T-helper 17 cell (primary cell): Measurements from ENCODE around the gene IGDCC3. TPM values are rescaled to one million over a fixed set of nuclear protein-coding genes. Genes with fewer than 3 reads are reported as not detected.
A peak's percentile ranks its signal among the peaks of the same experiment; 100 is the strongest.

Source experiments
- ATAC-seq: fragments of 150-1000 bp; cut with Tn5 transposase; 2 replicates; pipeline ENCODE4 v1.10.0; 2021; ENCODE audit warnings: mild to moderate bottlenecking, moderate library complexity
- DNase-seq, 3 donors: peaks; one replicate each; pipeline versions ENCODE4 v3.0.0 to v3.0.0-alpha.2; 2020 to 2021
- H3K9me3 ChIP-seq: one replicate; pipeline ENCODE4 v1.7.0; 2013; ENCODE audit warnings: low read length, mild to moderate bottlenecking; ENCODE audit not compliant: control insufficient read depth, poor library complexity, severe bottlenecking
- H3K27ac Mint-ChIP-seq: one replicate; pipeline ENCODE4 v1.8.0; 2022; ENCODE audit warnings: mild to moderate bottlenecking, moderate library complexity, mixed read lengths
- H3K27me3 Mint-ChIP-seq: one replicate; pipeline ENCODE4 v1.8.0; 2022; ENCODE audit warnings: mixed read lengths
- H3K36me3 Mint-ChIP-seq: one replicate; pipeline ENCODE4 v1.8.0; 2022; ENCODE audit warnings: low read depth, mixed read lengths
- H3K4me1 Mint-ChIP-seq: one replicate; pipeline ENCODE4 v1.8.0; 2022; ENCODE audit warnings: mild to moderate bottlenecking, mixed read lengths
- H3K4me3 Mint-ChIP-seq: one replicate; pipeline ENCODE4 v1.8.0; 2022; ENCODE audit warnings: mild to moderate bottlenecking, moderate library complexity, mixed read lengths
- total RNA-seq, 4 donors: library from RNA in 2 of 4; stranded (reverse) in 2 of 4; gene quantifications; one replicate each; pipeline ENCODE4 v1.2.3 and lab custom pipeline; 2022 to 2026

Gene IGDCC3
- total RNA-seq, 2 donors from 2014 or later: not detected

- Mint-ChIP-seq H3K36me3 (peaks cover 2% of the 10 kb centered on the region), H3K4me1 (peaks cover 5% of the 10 kb centered on the region), H3K27ac (no peak overlapping the region), H3K4me3 (no peak overlapping the region), H3K27me3 (peaks cover 45% of the 10 kb centered on the region)
- no peak for DNase-seq
- no peaks in the 10 kb centered on the region for H3K9me3 ChIP-seq
- no peak for ATAC-seq
These were observed 12.6 kb upstream of the IGDCC3 start for GRCh38 chr15:65390447-65390846.

DNA sequence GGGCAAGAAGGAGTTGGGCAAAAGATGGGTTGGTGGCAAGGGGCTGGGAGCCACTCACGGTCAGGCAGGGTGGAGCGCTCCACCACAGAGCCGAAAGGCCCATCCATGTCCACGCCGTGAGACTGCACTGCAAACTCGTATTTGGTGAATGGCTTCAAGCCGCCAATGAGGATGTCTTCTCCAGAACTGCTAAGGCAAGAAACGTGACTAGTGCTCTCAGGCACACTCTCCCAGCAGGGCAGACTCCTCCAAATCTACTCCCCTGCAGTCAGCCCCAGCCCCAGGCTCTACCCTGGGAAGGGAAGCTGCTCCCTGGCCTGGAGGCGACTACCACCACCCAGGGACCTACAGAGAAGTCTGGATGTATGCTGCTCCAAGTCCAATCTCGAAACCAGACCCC, 11.4 kb upstream of the IGDCC3 start:
- Mint-ChIP-seq H3K27me3 (peaks cover 32% of the 10 kb centered on the region), H3K4me1 (peaks cover 8% of the 10 kb centered on the region), H3K27ac (no peak overlapping the region)

GRCh38 chr15:65388306-65389080, 10.7 kb upstream of the IGDCC3 start:
- H3K36me3 Mint-ChIP-seq: peaks cover 2% of the 10 kb centered on the region
- no peak overlapping the region for H3K4me3 Mint-ChIP-seq
- ATAC-seq (no peak), DNase-seq (no peak)
- no peak overlapping the region for H3K27ac Mint-ChIP-seq
- peaks cover 25% of the 10 kb centered on the region for H3K27me3 Mint-ChIP-seq
- peaks cover 8% of the 10 kb centered on the region for H3K4me1 Mint-ChIP-seq
- no peaks in the 10 kb centered on the region for H3K9me3 ChIP-seq

More for the DNA sequence above, 11.4 kb upstream of the IGDCC3 start:
- Mint-ChIP-seq H3K36me3 (peaks cover 2% of the 10 kb centered on the region), H3K4me3 (no peak overlapping the region)
- no peaks in the 10 kb centered on the region for H3K9me3 ChIP-seq
- ATAC-seq (no peak), DNase-seq (no peak)

GRCh38 chr15:65386886-65387285, 9.1 kb upstream of the IGDCC3 start:
- no peak for DNase-seq
- Mint-ChIP-seq H3K36me3 (peaks cover 6% of the 10 kb centered on the region), H3K27ac (no peak overlapping the region), H3K27me3 (peaks cover 18% of the 10 kb centered on the region), H3K4me3 (no peak overlapping the region), H3K4me1 (peaks cover 12% of the 10 kb centered on the region)
- no peaks in the 10 kb centered on the region for H3K9me3 ChIP-seq
- no peak for ATAC-seq

DNA sequence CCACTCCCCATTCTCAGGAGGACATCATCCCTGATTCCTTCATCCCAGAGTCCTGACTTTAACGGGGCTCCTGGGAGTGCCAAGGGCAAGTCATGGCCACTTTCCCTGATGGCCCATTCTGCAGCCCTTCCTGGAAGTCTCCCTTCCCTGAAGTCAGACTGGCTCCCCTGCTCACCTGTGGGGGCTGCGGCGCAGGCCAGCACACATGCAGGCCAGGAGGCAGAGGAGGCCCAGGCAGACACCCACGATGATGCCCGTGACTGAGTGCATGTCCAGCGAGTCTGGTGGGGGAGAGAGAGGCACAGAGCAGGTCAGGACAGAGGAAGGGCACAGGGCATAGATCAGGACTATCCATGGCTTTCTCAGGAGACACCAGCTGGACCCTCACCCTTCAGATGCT, 8.6 kb upstream of the IGDCC3 start:
- H3K4me3 Mint-ChIP-seq: no peak overlapping the region
- peaks cover 6% of the 10 kb centered on the region for H3K36me3 Mint-ChIP-seq
- no peak overlapping the region for H3K27ac Mint-ChIP-seq
- ATAC-seq (no peak), DNase-seq (no peak)
- no peaks in the 10 kb centered on the region for H3K9me3 ChIP-seq
- peaks cover 17% of the 10 kb centered on the region for H3K27me3 Mint-ChIP-seq
- peaks cover 12% of the 10 kb centered on the region for H3K4me1 Mint-ChIP-seq

- Mint-ChIP-seq H3K36me3 (peaks cover 6% of the 10 kb centered on the region), H3K4me3 (no peak overlapping the region), H3K27me3 (peaks cover 17% of the 10 kb centered on the region), H3K27ac (no peak overlapping the region), H3K4me1 (peaks cover 12% of the 10 kb centered on the region)
- no peaks in the 10 kb centered on the region for H3K9me3 ChIP-seq
- ATAC-seq: no peak
- no peak for DNase-seq
These were observed 8.1 kb upstream of the IGDCC3 start for GRCh38 chr15:65385870-65386258.

DNA sequence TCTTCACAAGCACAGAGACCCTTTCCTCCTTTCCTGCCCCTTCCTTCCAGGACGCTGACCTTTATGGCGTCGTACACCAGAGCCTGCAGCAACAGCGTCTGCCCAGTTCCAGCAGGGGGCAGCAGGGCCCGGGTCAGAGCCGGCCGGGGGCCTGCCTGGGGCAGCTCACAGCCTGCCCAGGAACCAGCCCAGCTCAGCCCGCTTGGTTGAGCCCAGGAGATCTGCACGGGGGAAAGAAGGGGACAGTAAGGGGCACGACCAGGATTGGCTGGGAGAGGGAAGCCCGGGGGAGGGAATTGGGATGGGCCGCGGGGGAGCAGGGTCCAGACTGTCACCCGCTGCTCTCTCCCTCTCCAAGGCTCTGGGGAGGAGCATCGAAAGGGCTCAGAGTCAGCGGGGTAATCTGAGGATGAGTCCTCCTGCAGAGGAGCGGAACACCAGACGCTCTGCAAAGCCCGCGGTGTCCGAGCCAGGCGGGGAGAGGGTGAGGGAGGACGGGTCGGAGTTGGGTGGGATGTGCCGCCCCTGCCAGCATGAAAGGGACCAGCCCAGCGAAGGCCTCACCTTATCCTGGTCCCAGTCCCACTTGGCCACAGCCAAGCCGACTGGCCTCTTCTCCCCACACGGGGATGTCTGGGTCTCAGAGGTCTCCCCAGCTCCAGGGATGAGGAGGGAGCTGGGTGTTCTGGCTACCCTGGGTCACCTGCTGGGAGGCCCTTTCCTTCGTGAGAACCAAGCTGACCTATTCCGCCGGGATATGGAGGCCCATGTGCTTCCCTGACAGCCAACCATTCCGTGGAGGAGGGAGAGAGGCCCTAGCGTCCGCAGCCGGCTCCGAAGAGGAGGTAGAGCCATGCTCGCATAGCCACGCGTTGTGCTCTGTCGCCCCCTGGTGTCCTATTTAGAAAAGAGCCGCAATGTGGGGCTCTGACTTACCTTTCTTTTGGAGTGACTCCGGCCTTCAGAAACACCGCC, 7.4 kb upstream of the IGDCC3 start:
- Mint-ChIP-seq H3K4me3 (peak overlapping the region; percentile 94), H3K27ac (peak overlapping the region; percentile 54), H3K36me3 (peaks cover 6% of the 10 kb centered on the region), H3K4me1 (peaks cover 12% of the 10 kb centered on the region), H3K27me3 (peaks cover 19% of the 10 kb centered on the region)
- H3K9me3 ChIP-seq: no peaks in the 10 kb centered on the region
- ATAC-seq (peak; percentile 89), DNase-seq (peak; percentile 64 to 77 (median 66))

GRCh38 chr15:65384505-65384894, 6.7 kb upstream of the IGDCC3 start:
- Mint-ChIP-seq H3K27ac (peak overlapping the region; percentile 54), H3K27me3 (peaks cover 19% of the 10 kb centered on the region), H3K4me3 (peak overlapping the region; percentile 94), H3K36me3 (peaks cover 6% of the 10 kb centered on the region), H3K4me1 (peaks cover 12% of the 10 kb centered on the region)
- no peaks in the 10 kb centered on the region for H3K9me3 ChIP-seq
- DNase-seq (no peak), ATAC-seq (peak; percentile 7)

DNA sequence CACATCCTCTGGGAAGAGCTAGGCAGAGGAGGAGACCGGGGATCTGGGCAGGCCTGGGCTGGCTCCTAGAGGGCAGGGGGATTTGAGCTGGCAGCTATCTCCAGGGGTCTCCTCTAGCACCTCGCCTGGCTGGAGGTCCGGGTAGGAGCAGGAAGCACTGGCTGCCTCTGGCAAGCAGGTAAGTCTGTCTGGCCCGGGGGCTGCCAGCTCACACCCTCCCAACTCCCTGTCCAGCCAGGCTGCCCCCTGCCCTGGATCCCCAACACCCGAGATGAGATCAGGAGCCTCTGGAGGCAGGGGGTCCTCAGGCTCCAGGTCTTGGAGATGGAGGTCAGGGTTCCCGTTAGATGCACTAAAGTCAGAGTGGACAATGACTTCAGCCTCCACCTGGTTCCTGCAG, 6.2 kb upstream of the IGDCC3 start:
- Mint-ChIP-seq H3K27me3 (peaks cover 23% of the 10 kb centered on the region), H3K4me3 (peak overlapping the region; percentile 94), H3K4me1 (peaks cover 12% of the 10 kb centered on the region), H3K36me3 (peaks cover 6% of the 10 kb centered on the region), H3K27ac (no peak overlapping the region)
- ATAC-seq (no peak), DNase-seq (no peak)
- no peaks in the 10 kb centered on the region for H3K9me3 ChIP-seq

- Mint-ChIP-seq H3K36me3 (peaks cover 7% of the 10 kb centered on the region), H3K4me1 (peaks cover 14% of the 10 kb centered on the region), H3K27me3 (peaks cover 26% of the 10 kb centered on the region), H3K4me3 (no peak overlapping the region), H3K27ac (no peak overlapping the region)
- DNase-seq: no peak
- no peaks in the 10 kb centered on the region for H3K9me3 ChIP-seq
- ATAC-seq: no peak
These were observed 5.7 kb upstream of the IGDCC3 start for GRCh38 chr15:65383456-65383855.

DNA sequence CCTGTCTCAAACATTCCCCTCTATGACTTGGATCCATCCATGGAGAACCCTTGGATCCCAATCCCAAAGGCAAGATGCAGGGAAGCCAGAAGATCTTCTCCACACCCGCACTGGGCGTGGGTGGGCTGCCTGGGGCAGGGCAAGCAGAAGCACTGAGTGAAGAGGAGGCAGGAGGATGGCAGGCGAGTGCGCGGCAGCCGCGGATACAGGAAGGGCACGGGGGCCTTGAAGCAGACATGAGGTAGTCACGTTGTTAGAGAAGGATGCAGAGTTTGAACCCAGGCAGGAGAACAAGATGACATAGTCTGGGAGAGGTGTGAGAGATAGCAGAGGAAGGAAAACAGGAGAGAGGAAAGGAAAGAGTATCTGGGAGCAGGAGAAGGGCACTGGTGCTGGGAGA, 5.1 kb upstream of the IGDCC3 start:
- Mint-ChIP-seq H3K27ac (no peak overlapping the region), H3K4me3 (no peak overlapping the region), H3K27me3 (peaks cover 29% of the 10 kb centered on the region)

GRCh38 chr15:65382146-65382491, 4.3 kb upstream of the IGDCC3 start:
- Mint-ChIP-seq H3K4me3 (no peak overlapping the region), H3K27me3 (peaks cover 29% of the 10 kb centered on the region)
- no peak for ATAC-seq

More for the DNA sequence above, 5.1 kb upstream of the IGDCC3 start:
- H3K9me3 ChIP-seq: no peaks in the 10 kb centered on the region
- no peak for DNase-seq
- Mint-ChIP-seq H3K4me1 (peaks cover 16% of the 10 kb centered on the region), H3K36me3 (peaks cover 8% of the 10 kb centered on the region)
- no peak for ATAC-seq

GRCh38 chr15:65381445-65382145, 3.8 kb upstream of the IGDCC3 start:
- DNase-seq (no peak), ATAC-seq (no peak)
- no peaks in the 10 kb centered on the region for H3K9me3 ChIP-seq
- Mint-ChIP-seq H3K4me3 (no peak overlapping the region), H3K27me3 (peaks cover 33% of the 10 kb centered on the region), H3K36me3 (peaks cover 8% of the 10 kb centered on the region), H3K27ac (no peak overlapping the region), H3K4me1 (peaks cover 22% of the 10 kb centered on the region)

More at GRCh38 chr15:65382146-65382491, 4.3 kb upstream of the IGDCC3 start:
- no peak for DNase-seq
- no peaks in the 10 kb centered on the region for H3K9me3 ChIP-seq
- Mint-ChIP-seq H3K4me1 (peaks cover 18% of the 10 kb centered on the region), H3K27ac (no peak overlapping the region), H3K36me3 (peaks cover 8% of the 10 kb centered on the region)
